GM12864 (cell line): ENCODE measurements around the gene TRIO.
A peak's percentile ranks its signal among the peaks of the same experiment; 100 is the strongest.

Source experiments
- DNase-seq: peaks from one replicate; pipeline ENCODE4 v3.0.0-alpha.2; 2011; ENCODE audit warnings: low read depth
- H3K4me3 ChIP-seq: 2 replicates; pipeline ENCODE4 v1.5.1; 2011; ENCODE audit warnings: mild to moderate bottlenecking, low read depth, low read length, control low read depth
- TF ChIP-seq, protein P1 (sequence below): IDR thresholded peaks from 2 replicates; pipeline ENCODE4 v1.5.1; 2011; ENCODE audit warnings: low read depth, mild to moderate bottlenecking, moderate library complexity, low read length, control low read depth, inconsistent platforms; ENCODE audit errors: missing control alignments

The TRIO gene

DNA sequence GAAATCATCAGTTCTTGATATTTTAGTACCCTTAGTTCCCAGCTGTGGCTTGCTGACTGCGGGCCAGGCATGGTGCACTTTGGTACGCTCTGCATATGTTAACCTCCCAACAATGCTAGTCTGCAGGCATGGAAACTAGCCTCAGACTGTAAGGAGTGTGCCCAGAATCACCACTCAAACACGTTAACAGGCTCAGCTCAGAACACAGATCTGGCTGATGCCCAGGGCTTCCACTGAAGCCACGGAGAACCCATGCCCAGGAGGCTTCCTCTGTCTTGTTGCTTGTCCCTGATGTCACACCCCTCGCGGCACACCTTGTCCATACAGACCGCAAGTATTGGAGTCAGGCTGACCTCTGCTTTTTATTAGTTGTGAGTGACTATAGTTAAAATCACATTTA is 251.2 kb downstream of the TRIO start:
- TF ChIP-seq, protein P1, sequence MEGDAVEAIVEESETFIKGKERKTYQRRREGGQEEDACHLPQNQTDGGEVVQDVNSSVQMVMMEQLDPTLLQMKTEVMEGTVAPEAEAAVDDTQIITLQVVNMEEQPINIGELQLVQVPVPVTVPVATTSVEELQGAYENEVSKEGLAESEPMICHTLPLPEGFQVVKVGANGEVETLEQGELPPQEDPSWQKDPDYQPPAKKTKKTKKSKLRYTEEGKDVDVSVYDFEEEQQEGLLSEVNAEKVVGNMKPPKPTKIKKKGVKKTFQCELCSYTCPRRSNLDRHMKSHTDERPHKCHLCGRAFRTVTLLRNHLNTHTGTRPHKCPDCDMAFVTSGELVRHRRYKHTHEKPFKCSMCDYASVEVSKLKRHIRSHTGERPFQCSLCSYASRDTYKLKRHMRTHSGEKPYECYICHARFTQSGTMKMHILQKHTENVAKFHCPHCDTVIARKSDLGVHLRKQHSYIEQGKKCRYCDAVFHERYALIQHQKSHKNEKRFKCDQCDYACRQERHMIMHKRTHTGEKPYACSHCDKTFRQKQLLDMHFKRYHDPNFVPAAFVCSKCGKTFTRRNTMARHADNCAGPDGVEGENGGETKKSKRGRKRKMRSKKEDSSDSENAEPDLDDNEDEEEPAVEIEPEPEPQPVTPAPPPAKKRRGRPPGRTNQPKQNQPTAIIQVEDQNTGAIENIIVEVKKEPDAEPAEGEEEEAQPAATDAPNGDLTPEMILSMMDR, result no peak

DNA sequence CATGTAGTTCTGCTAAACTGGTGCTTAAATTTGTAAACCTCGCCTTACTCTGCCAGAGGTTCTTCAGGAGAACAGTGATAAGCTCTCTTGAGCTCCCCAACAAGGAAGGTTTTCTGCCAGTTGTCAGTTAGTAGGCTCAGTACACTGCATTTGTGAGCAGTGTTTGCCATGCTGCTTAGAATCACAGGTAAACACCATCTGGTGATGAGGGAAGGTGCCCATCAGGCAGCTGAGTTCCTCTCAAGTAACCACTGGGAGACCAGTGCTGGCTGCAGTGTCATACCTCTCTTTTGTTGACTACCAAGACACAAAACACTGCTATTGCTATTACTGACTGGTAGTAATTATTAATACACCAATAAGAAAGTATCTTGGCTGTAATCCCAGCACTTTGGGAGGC is 252.3 kb downstream of the TRIO start:
- DNase-seq, result no peak
- TF ChIP-seq, protein P1, result no peak
- no peak overlapping the region for H3K4me3 ChIP-seq

More for the DNA sequence above, 251.2 kb downstream of the TRIO start:
- DNase-seq, result no peak
- H3K4me3 ChIP-seq, result no peak overlapping the region

DNA sequence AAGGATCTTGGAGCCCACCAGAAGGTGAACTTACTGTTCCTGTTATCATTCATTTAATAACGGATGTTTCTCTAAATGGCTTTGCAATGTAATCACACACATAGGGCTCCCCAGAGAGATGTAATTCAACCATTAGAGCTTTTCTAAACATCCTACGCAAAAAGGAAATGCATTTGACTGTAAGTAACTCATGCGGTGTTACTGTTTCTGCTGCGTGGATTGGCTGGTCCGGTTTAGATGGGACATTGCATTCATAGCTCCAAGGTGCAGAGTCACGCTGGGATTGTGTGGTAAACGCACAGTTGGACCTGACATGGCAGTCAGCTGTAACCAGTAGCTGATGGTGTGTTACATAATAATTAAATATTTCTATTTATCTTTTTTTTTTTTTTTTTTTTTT is 252.9 kb downstream of the TRIO start:
- no peak overlapping the region for H3K4me3 ChIP-seq
- DNase-seq, result no peak
- TF ChIP-seq, protein P1, result no peak

DNA sequence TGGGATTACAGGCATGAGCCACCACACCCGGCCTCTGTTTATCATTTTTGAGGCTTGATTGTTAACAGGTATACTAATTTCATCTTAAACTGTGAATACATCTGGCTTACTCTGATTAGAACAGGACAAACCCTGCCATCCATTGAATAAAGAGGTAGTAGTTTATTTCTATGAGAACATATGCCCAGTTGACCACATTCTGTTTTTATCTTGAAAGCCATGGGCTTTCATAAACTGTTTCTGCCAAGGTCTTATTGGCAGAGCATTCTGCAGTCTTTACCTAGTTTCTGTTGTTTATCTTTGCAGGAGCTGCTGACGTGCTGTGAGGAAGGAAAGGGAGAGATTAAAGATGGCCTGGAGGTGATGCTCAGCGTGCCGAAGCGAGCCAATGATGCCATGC is 253.6 kb downstream of the TRIO start:
- no peak for DNase-seq
- no peak overlapping the region for H3K4me3 ChIP-seq
- TF ChIP-seq, protein P1, result no peak

DNA sequence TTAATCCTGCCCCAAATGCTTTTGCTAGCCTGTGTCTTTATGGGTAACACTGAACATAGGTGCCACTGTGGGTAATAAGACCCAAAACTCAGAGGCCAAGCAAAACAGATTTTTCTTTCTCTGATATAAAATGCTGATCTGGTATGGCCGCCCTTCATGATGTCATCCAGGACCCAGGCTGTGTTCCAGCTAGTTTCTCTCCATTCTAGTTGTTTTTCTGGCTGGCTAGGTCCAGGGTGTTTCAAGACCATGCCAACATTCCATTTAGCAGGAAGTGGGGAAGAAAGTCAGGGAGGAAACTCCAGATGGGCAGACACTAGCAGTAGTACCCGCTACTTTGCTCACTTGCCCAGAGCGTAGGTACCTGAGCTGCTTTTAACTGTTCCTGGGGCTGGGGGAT is 254.6 kb downstream of the TRIO start:
- TF ChIP-seq, protein P1, result no peak
- no peak for DNase-seq
- H3K4me3 ChIP-seq, result no peak overlapping the region

DNA sequence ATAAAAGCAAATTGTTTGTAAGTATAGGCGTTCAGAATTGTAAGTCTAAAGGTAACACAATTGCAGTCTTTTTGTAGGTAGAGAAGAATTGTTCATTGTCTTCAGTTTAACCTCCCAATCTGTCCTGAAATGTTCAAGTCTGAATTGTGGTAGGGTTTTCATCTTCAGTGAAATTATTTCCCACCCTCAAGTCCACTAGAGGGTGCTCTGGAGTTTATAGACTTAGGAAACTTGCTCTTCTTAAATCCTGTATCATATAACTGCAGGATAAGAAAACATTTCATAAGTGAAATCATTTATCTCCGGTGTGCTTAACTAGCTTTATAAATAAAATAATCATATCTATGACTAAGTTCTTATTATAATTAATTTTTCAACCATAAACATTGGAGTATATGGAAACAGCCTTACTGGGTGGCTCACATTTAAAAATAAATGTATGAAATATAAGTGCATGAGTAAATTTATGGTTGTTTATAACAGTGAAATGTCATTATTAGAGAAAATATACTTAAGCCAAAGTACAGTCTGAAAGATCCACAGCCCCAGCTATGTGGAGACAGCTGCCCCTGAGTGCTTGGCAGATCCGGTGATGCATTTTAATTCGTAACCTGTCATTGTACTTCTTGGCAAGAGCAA is 256.0 kb downstream of the TRIO start:
- TF ChIP-seq, protein P1, result peak; percentile 48
- DNase-seq, result no peak
- H3K4me3 ChIP-seq, result no peak overlapping the region

DNA sequence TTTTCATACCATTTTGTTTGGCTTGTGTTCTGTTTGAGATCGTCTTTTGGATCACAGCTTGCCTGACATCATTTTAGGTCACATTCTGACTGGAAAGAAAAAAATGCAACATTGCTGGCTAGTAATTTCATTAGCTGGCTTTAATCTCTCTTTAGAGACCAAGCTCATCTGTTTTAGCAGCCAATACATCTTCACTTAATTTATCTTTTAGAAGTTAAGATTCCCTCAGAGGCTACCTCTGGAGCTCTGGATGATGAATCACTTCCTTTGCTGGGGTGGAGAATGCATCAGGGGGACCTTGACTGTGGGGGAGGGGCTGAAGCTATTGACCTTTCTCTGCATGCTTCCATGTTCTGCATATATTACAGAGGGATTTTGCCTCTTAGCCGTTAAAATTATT is 256.9 kb downstream of the TRIO start:
- DNase-seq, result no peak
- TF ChIP-seq, protein P1, result no peak

More for the DNA sequence above, 256.9 kb downstream of the TRIO start:
- no peak overlapping the region for H3K4me3 ChIP-seq
